Osteoblast (primary cell): ENCODE data around the gene ROPN1L. TPM values are rescaled to one million over a fixed set of nuclear protein-coding genes. Genes with fewer than 3 reads are reported as not detected.

Experiments
- DNase-seq: peaks from one replicate; pipeline ENCODE4 v3.0.0; 2011; ENCODE audit warnings: low spot score, mixed read lengths; ENCODE audit not compliant: insufficient read length; ENCODE audit errors: missing footprints
- H2AFZ ChIP-seq: 2 replicates; pipeline ENCODE4 v1.6.0; 2011; ENCODE audit warnings: mild to moderate bottlenecking, low read length
- H3K27ac ChIP-seq: 2 replicates; pipeline ENCODE4 v1.5.1; 2011; ENCODE audit warnings: mild to moderate bottlenecking, low read depth, low read length, moderate library complexity
- H3K27me3 ChIP-seq: 2 replicates; pipeline ENCODE4 v1.6.0; 2012; ENCODE audit warnings: mild to moderate bottlenecking, control low read depth, inconsistent platforms, low read length, moderate library complexity; ENCODE audit not compliant: insufficient read depth
- H3K36me3 ChIP-seq: 2 replicates; pipeline ENCODE4 v1.5.1; 2011; ENCODE audit warnings: mild to moderate bottlenecking, low read length, control low read depth, moderate library complexity; ENCODE audit not compliant: insufficient read depth
- H3K4me1 ChIP-seq: 2 replicates; pipeline ENCODE4 v1.5.1; 2011; ENCODE audit warnings: mild to moderate bottlenecking, low read length, control low read depth, moderate library complexity; ENCODE audit not compliant: insufficient read depth
- H3K4me2 ChIP-seq: 2 replicates; pipeline ENCODE4 v1.6.0; 2011; ENCODE audit warnings: mild to moderate bottlenecking, low read length; ENCODE audit not compliant: insufficient read depth
- H3K4me3 ChIP-seq: fragments of 200-600 bp; sonication (generic); 3 replicates; pipeline ENCODE4 v1.5.1; 2012; ENCODE audit warnings: mild to moderate bottlenecking, low read length, inconsistent platforms; ENCODE audit not compliant: insufficient read depth
- H3K79me2 ChIP-seq: 2 replicates; pipeline ENCODE4 v1.6.0; 2012; ENCODE audit warnings: mild to moderate bottlenecking, low read length, control low read depth, inconsistent platforms; ENCODE audit not compliant: insufficient read depth
- H3K9me3 ChIP-seq: 2 replicates; pipeline ENCODE4 v1.5.1; 2011; ENCODE audit warnings: low read depth, low read length, control low read depth
- H4K20me1 ChIP-seq: 2 replicates; pipeline ENCODE4 v1.6.0; 2012; ENCODE audit warnings: mild to moderate bottlenecking, low read length, control low read depth; ENCODE audit not compliant: insufficient read depth
- total RNA-seq: library from RNA; depleted of rRNA; stranded (reverse); fragments of >200 nt; gene quantifications from 2 replicates; pipeline ENCODE4 v1.2.3, GENCODE V29; 2012
- TF ChIP-seq, protein P1 (sequence below): IDR thresholded peaks from 2 replicates; pipeline ENCODE4 v1.5.1; 2011; ENCODE audit warnings: mild to moderate bottlenecking, low read depth, low read length, moderate library complexity; ENCODE audit errors: extremely low read depth

Gene ROPN1L
- total RNA-seq, 1 donor: 0.72 TPM

- peaks cover 69% of the 10 kb centered on the region for H3K36me3 ChIP-seq
- no peaks in the 10 kb centered on the region for H3K27me3 ChIP-seq
- H3K4me2 ChIP-seq: no peak overlapping the region
- no peak overlapping the region for H3K27ac ChIP-seq
- no peaks in the 10 kb centered on the region for H3K4me1 ChIP-seq
- no peak overlapping the region for H3K4me3 ChIP-seq
- peaks cover 2% of the 10 kb centered on the region for H4K20me1 ChIP-seq
- H2AFZ ChIP-seq: no peak overlapping the region
- TF ChIP-seq, protein P1, sequence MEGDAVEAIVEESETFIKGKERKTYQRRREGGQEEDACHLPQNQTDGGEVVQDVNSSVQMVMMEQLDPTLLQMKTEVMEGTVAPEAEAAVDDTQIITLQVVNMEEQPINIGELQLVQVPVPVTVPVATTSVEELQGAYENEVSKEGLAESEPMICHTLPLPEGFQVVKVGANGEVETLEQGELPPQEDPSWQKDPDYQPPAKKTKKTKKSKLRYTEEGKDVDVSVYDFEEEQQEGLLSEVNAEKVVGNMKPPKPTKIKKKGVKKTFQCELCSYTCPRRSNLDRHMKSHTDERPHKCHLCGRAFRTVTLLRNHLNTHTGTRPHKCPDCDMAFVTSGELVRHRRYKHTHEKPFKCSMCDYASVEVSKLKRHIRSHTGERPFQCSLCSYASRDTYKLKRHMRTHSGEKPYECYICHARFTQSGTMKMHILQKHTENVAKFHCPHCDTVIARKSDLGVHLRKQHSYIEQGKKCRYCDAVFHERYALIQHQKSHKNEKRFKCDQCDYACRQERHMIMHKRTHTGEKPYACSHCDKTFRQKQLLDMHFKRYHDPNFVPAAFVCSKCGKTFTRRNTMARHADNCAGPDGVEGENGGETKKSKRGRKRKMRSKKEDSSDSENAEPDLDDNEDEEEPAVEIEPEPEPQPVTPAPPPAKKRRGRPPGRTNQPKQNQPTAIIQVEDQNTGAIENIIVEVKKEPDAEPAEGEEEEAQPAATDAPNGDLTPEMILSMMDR: no peak
- no peak for DNase-seq
- H3K9me3 ChIP-seq: no peaks in the 10 kb centered on the region
- peaks cover 3% of the 10 kb centered on the region for H3K79me2 ChIP-seq
Observed at GRCh38 chr5:10403829-10404228, 37.9 kb upstream of the ROPN1L start.

- Histone ChIP-seq H3K27ac (no peak overlapping the region), H3K4me3 (no peak overlapping the region), H3K4me2 (no peak overlapping the region), H3K79me2 (peaks cover 3% of the 10 kb centered on the region), H3K9me3 (no peaks in the 10 kb centered on the region), H2AFZ (no peak overlapping the region), H3K36me3 (peaks cover 93% of the 10 kb centered on the region), H3K4me1 (no peaks in the 10 kb centered on the region), H3K27me3 (no peaks in the 10 kb centered on the region), H4K20me1 (peaks cover 2% of the 10 kb centered on the region)
- TF ChIP-seq, protein P1: no peak
- no peak for DNase-seq
Observed at GRCh38 chr5:10406651-10407050, 35.0 kb upstream of the ROPN1L start.

- Histone ChIP-seq H2AFZ (no peak overlapping the region), H4K20me1 (no peaks in the 10 kb centered on the region), H3K27me3 (no peaks in the 10 kb centered on the region), H3K9me3 (no peaks in the 10 kb centered on the region), H3K36me3 (peaks cover 96% of the 10 kb centered on the region), H3K4me1 (no peaks in the 10 kb centered on the region), H3K4me2 (no peak overlapping the region), H3K27ac (no peak overlapping the region), H3K4me3 (no peak overlapping the region), H3K79me2 (peaks cover under 1% of the 10 kb centered on the region)
- TF ChIP-seq, protein P1: no peak
- DNase-seq: no peak
Observed at GRCh38 chr5:10409504-10409903, 32.2 kb upstream of the ROPN1L start.

- no peaks in the 10 kb centered on the region for H3K4me1 ChIP-seq
- no peaks in the 10 kb centered on the region for H4K20me1 ChIP-seq
- H3K9me3 ChIP-seq: no peaks in the 10 kb centered on the region
- H3K36me3 ChIP-seq: peaks cover 95% of the 10 kb centered on the region
- no peaks in the 10 kb centered on the region for H3K79me2 ChIP-seq
- H3K4me2 ChIP-seq: no peak overlapping the region
- no peak overlapping the region for H2AFZ ChIP-seq
- TF ChIP-seq, protein P1: no peak
- DNase-seq: no peak
- H3K4me3 ChIP-seq: no peak overlapping the region
- no peaks in the 10 kb centered on the region for H3K27me3 ChIP-seq
- no peak overlapping the region for H3K27ac ChIP-seq
Observed at GRCh38 chr5:10410662-10411061, 31.0 kb upstream of the ROPN1L start.
